Endothelial cell of umbilical vein (primary cell): ENCODE measurements around the gene BSPRY.

Experiments used
- EZH2 ChIP-seq: IDR thresholded peaks from 2 replicates; pipeline ENCODE4 v1.6.1; 2012; ENCODE audit warnings: borderline replicate concordance, low read depth, mild to moderate bottlenecking, moderate library complexity, low read length, inconsistent platforms; ENCODE audit not compliant: severe bottlenecking
- POLR2A ChIP-seq: IDR thresholded peaks from 2 replicates; pipeline ENCODE4 v1.6.1; 2012; ENCODE audit warnings: low read depth, mild to moderate bottlenecking, control low read depth, low read length
- TF ChIP-seq, protein P1 (sequence below), 2 donors: IDR thresholded peaks; 1 replicate in 1 of 2; 2 replicates in 1 of 2; pipeline ENCODE4 v1.5.1; 2011; ENCODE audit warnings: low read length in 2 of 2, mild to moderate bottlenecking in 2 of 2, moderate library complexity in 2 of 2, control low read depth in 1 of 2, inconsistent platforms in 1 of 2, low read depth in 1 of 2; ENCODE audit not compliant: insufficient read depth in 1 of 2; ENCODE audit errors: extremely low read depth in 1 of 2
- TF ChIP-seq, protein P2 (sequence below): IDR thresholded peaks from 2 replicates; pipeline ENCODE4 v1.6.1; 2011; ENCODE audit not compliant: insufficient read depth, insufficient read length

DNA sequence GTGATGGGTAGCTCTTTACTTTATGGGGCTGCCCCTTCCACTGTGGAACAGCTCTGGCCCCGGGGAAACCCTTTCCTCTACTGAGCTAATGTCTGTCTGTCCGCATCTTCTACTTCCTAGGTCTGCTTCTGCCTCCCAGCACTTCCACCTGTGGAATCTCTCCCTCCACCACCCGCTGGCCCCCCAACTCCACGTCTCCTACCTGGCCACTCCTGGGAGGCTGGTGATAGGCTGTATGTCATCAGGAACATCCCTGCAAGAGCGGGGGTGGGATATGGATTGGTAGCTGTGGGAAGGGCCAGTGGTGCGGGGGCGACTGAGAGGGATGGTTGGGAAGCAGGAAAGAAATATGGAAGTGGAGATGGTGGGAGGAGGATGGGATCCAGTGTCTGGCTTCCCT, 42.6 kb downstream of the BSPRY start:
- TF ChIP-seq, protein P1, sequence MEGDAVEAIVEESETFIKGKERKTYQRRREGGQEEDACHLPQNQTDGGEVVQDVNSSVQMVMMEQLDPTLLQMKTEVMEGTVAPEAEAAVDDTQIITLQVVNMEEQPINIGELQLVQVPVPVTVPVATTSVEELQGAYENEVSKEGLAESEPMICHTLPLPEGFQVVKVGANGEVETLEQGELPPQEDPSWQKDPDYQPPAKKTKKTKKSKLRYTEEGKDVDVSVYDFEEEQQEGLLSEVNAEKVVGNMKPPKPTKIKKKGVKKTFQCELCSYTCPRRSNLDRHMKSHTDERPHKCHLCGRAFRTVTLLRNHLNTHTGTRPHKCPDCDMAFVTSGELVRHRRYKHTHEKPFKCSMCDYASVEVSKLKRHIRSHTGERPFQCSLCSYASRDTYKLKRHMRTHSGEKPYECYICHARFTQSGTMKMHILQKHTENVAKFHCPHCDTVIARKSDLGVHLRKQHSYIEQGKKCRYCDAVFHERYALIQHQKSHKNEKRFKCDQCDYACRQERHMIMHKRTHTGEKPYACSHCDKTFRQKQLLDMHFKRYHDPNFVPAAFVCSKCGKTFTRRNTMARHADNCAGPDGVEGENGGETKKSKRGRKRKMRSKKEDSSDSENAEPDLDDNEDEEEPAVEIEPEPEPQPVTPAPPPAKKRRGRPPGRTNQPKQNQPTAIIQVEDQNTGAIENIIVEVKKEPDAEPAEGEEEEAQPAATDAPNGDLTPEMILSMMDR (IDR thresholded peaks at IDR 0.05; ENCODE audit: extremely low read depth in 1 of 2, insufficient read depth in 1 of 2, low read depth in 1 of 2, low read length in 2 of 2): no peak
- TF ChIP-seq POLR2A (no peak), EZH2 (no peak)
- TF ChIP-seq, protein P2, sequence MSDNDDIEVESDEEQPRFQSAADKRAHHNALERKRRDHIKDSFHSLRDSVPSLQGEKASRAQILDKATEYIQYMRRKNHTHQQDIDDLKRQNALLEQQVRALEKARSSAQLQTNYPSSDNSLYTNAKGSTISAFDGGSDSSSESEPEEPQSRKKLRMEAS: no peak
